ENCODE results near the gene NABP2.

The NABP2 gene

DNA sequence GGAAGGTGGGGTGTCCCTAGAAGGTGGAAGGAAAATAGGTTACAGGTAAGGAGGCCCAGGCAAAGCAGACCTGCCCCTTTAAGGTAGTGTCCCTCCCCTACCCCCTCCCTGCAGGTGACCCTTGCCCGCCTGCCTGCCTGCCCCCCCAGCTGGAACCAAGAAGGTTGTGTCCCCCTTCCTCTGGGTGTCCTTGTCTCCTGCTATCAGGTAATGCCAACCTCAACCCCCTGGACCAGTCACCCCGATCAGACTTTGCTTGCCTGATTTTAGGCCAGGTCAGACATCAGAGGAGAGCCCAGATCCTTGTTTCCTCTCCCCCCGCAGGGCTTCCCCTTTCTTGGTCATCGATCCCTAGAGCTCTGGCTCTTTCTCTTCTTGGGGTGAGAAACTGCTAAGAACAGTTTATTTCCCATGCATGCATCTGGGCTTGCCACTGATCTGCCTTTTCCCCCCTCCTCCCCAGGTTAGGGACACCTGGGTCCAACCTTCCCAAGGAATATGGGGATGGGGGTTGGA lies 5.8 kb downstream of the NABP2 start, which contains the start of gene SLC39A5:
TSS of gene SLC39A5 (plus strand) at position 136 of the 516 bp plus-strand sequence. CDS start 1,224 bp downstream, outside the sequence.
- Histone ChIP-seq H3F3A (ENCODE audit: control insufficient read depth, insufficient read depth) (no peaks in the 10 kb centered on the region), H3K4me1 (ENCODE audit: control insufficient read depth, low read length) (peaks cover 9% of the 10 kb centered on the region), H3K4me3 (ENCODE audit: low read length) (no peak within 1 kb of the TSS), H3K27me3 (ENCODE audit: control insufficient read depth, low read length) (no peaks in the 10 kb centered on the region), H3K36me3 (ENCODE audit: control insufficient read depth, low read length) (peaks cover 11% of the 10 kb centered on the region), H4K20me1 (ENCODE audit: control insufficient read depth, insufficient read depth, low read depth, low read length) (no peaks in the 10 kb centered on the region), H3K4me2 (ENCODE audit: low read length) (no peak within 1 kb of the TSS), H3K9me2 (replicated peaks; ENCODE audit: control insufficient read depth, low read length) (no peaks in the 10 kb centered on the region), H3K9me3 (ENCODE audit: control insufficient read depth, insufficient read depth, low read length) (no peaks in the 10 kb centered on the region), H3K79me2 (ENCODE audit: control insufficient read depth, low read length) (peaks cover 5% of the 10 kb centered on the region), H3K27ac (ENCODE audit: low read depth, low read length) (no peak within 1 kb of the TSS)
- TF ChIP-seq, protein P1, sequence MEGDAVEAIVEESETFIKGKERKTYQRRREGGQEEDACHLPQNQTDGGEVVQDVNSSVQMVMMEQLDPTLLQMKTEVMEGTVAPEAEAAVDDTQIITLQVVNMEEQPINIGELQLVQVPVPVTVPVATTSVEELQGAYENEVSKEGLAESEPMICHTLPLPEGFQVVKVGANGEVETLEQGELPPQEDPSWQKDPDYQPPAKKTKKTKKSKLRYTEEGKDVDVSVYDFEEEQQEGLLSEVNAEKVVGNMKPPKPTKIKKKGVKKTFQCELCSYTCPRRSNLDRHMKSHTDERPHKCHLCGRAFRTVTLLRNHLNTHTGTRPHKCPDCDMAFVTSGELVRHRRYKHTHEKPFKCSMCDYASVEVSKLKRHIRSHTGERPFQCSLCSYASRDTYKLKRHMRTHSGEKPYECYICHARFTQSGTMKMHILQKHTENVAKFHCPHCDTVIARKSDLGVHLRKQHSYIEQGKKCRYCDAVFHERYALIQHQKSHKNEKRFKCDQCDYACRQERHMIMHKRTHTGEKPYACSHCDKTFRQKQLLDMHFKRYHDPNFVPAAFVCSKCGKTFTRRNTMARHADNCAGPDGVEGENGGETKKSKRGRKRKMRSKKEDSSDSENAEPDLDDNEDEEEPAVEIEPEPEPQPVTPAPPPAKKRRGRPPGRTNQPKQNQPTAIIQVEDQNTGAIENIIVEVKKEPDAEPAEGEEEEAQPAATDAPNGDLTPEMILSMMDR (IDR thresholded peaks at IDR 0.05; ENCODE audit: low read depth, low read length, poor library complexity, severe bottlenecking), result no peak
- no peak for TF ChIP-seq EZH2phosphoT487 (IDR thresholded peaks at IDR 0.05; ENCODE audit: borderline replicate concordance, low read length)

DNA sequence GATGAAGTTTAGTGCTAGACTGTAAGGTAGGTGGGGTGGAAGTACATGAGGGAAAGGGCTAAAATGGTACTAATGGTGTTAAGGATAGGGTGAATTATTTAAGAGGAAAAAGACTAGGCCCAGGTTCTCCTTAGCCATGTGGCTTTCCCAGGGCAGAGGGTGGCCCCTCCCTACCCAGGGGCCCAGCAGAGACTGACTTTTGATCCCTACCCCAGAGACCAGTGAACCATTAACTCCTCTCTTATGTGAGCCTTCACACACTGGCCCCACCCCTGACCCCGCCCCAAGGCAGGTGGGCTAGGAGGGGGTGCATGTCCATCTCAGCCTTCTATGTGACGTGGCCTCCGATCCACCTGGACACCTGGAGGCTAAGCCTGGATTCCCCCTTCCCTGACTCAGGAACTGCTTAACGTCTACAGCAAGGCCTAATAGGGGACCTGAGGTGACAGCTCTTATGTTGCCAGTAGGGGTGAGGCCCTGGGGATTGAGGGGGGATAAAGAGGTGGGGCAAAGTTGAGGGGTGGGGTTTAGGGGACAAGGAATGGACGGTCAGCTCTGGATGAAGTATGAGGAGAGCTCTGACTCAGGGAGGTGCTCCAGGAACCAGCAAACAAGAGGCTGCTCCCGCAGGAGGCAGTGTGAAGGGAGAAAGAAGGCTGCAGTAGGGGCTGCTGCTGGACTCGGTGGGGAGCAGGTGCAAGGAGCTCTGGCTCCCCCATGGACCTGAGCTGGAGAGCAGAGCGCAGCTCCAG lies 6.5 kb downstream of the NABP2 start:
- no peak overlapping the region for H3K27ac ChIP-seq (ENCODE audit: low read depth, low read length)
- no peaks in the 10 kb centered on the region for H3K9me2 ChIP-seq (replicated peaks; ENCODE audit: control insufficient read depth, low read length)
- H3K4me1 ChIP-seq (ENCODE audit: control insufficient read depth, low read length), result peaks cover 3% of the 10 kb centered on the region; the same call in 1 of the 2 replicates
- no peak overlapping the region for H3K4me3 ChIP-seq (ENCODE audit: low read length)
- H3K36me3 ChIP-seq (ENCODE audit: control insufficient read depth, low read length), result peaks cover 6% of the 10 kb centered on the region; the same call in 1 of the 2 replicates
- H3K79me2 ChIP-seq (ENCODE audit: control insufficient read depth, low read length), result no peaks in the 10 kb centered on the region
- no peaks in the 10 kb centered on the region for H3F3A ChIP-seq (ENCODE audit: control insufficient read depth, insufficient read depth)
- TF ChIP-seq, protein P1 (IDR thresholded peaks at IDR 0.05; ENCODE audit: low read depth, low read length, poor library complexity, severe bottlenecking), result no peak
- no peak for TF ChIP-seq EZH2phosphoT487 (IDR thresholded peaks at IDR 0.05; ENCODE audit: borderline replicate concordance, low read length)
- no peaks in the 10 kb centered on the region for H3K9me3 ChIP-seq (ENCODE audit: control insufficient read depth, insufficient read depth, low read length)
- no peak overlapping the region for H3K4me2 ChIP-seq (ENCODE audit: low read length)
- H4K20me1 ChIP-seq (ENCODE audit: control insufficient read depth, insufficient read depth, low read depth, low read length), result no peaks in the 10 kb centered on the region
- H3K27me3 ChIP-seq (ENCODE audit: control insufficient read depth, low read length), result no peaks in the 10 kb centered on the region

DNA sequence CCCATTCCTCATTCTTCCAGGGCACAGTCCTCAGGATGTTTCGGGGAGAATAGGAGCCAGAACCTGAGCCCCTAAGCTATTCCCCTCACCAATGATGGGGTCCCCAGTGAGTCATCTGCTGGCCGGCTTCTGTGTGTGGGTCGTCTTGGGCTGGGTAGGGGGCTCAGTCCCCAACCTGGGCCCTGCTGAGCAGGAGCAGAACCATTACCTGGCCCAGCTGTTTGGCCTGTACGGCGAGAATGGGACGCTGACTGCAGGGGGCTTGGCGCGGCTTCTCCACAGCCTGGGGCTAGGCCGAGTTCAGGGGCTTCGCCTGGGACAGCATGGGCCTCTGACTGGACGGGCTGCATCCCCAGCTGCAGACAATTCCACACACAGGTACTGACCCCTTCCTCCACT lies 7.0 kb downstream of the NABP2 start:
- Histone ChIP-seq H3K27ac (ENCODE audit: low read depth, low read length) (no peak overlapping the region), H3K36me3 (ENCODE audit: control insufficient read depth, low read length) (peaks cover 4% of the 10 kb centered on the region; the same call in 1 of the 2 replicates), H3K9me2 (replicated peaks; ENCODE audit: control insufficient read depth, low read length) (no peaks in the 10 kb centered on the region), H3K4me1 (ENCODE audit: control insufficient read depth, low read length) (peaks cover 3% of the 10 kb centered on the region; the same call in 1 of the 2 replicates), H4K20me1 (ENCODE audit: control insufficient read depth, insufficient read depth, low read depth, low read length) (no peaks in the 10 kb centered on the region), H3K9me3 (ENCODE audit: control insufficient read depth, insufficient read depth, low read length) (no peaks in the 10 kb centered on the region), H3K4me2 (ENCODE audit: low read length) (no peak overlapping the region), H3K79me2 (ENCODE audit: control insufficient read depth, low read length) (no peaks in the 10 kb centered on the region), H3F3A (ENCODE audit: control insufficient read depth, insufficient read depth) (no peaks in the 10 kb centered on the region), H3K4me3 (ENCODE audit: low read length) (no peak overlapping the region), H3K27me3 (ENCODE audit: control insufficient read depth, low read length) (no peaks in the 10 kb centered on the region)
- TF ChIP-seq, protein P1 (IDR thresholded peaks at IDR 0.05; ENCODE audit: low read depth, low read length, poor library complexity, severe bottlenecking), result no peak
- no peak for TF ChIP-seq EZH2phosphoT487 (IDR thresholded peaks at IDR 0.05; ENCODE audit: borderline replicate concordance, low read length)
